ENCODE measurements around the gene UBXN10.

DNA sequence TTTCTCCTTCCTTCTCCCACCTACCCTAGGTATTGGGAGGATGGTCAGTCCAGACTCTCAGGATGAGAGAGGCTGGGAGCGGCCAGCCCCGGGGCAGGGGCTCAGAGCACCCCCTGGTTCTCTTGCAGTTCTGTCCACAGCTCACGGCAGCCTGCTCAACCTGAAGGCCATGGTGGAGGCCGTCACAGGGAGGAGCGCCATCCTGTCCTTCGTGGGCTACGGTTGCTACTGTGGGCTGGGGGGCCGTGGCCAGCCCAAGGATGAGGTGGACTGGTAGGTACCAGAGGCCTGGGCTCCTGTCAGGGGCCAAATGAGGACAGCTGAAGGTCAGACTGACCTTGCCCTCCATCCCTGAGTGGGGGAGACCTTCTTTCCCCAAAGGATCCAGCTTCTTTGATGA, 42.6 kb upstream of the UBXN10 start:
- TF ChIP-seq TEAD4 (IDR thresholded peaks at IDR 0.05; ENCODE audit: low read depth, low read length) (no peak), EZH2 (IDR thresholded peaks at IDR 0.05; ENCODE audit: low read depth, low read length, severe bottlenecking) (no peak), POLR2A (IDR thresholded peaks at IDR 0.05; ENCODE audit: control extremely low read depth in 1 of 2, low read depth in 2 of 2, low read length in 2 of 2) (no peak), RFX5 (IDR thresholded peaks at IDR 0.05; ENCODE audit: borderline replicate concordance, low read depth, low read length) (no peak), GTF2F1 (IDR thresholded peaks at IDR 0.05; ENCODE audit: borderline replicate concordance, low read depth, low read length) (no peak), RXRA (IDR thresholded peaks at IDR 0.05; ENCODE audit: insufficient read depth, low read depth, low read length) (no peak)
- TF ChIP-seq, protein P1, sequence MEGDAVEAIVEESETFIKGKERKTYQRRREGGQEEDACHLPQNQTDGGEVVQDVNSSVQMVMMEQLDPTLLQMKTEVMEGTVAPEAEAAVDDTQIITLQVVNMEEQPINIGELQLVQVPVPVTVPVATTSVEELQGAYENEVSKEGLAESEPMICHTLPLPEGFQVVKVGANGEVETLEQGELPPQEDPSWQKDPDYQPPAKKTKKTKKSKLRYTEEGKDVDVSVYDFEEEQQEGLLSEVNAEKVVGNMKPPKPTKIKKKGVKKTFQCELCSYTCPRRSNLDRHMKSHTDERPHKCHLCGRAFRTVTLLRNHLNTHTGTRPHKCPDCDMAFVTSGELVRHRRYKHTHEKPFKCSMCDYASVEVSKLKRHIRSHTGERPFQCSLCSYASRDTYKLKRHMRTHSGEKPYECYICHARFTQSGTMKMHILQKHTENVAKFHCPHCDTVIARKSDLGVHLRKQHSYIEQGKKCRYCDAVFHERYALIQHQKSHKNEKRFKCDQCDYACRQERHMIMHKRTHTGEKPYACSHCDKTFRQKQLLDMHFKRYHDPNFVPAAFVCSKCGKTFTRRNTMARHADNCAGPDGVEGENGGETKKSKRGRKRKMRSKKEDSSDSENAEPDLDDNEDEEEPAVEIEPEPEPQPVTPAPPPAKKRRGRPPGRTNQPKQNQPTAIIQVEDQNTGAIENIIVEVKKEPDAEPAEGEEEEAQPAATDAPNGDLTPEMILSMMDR (IDR thresholded peaks at IDR 0.05; ENCODE audit: control extremely low read depth in 1 of 3, insufficient read depth in 1 of 3, low read depth in 1 of 3, low read length in 3 of 3) = no peak
